Cardiac fibroblast (primary cell): ENCODE measurements around the gene CDKN3.
"Not testable (repeated sequence)": the region's sequence is repeated elsewhere in the genome, so short reads cannot be mapped to it uniquely, and the experiment has no call there.

Experiments
- DNase-seq, 2 donors: peaks; one replicate each; pipeline versions ENCODE4 v3.0.0 to v3.0.0-alpha.2; 2010; ENCODE audit warnings: low read depth in 2 of 2
- H3K4me3 ChIP-seq, 2 donors: replicated peaks in 1 of 2; 1 replicate in 1 of 2; 2 replicates in 1 of 2; pipeline ENCODE4 v1.5.1; 2011; ENCODE audit warnings: low read depth in 2 of 2, low read length in 2 of 2, mild to moderate bottlenecking in 2 of 2, moderate library complexity in 1 of 2
- CTCF ChIP-seq: IDR thresholded peaks from one replicate; pipeline ENCODE4 v1.5.1; 2011; ENCODE audit warnings: low read depth, mild to moderate bottlenecking, low read length, inconsistent platforms

Gene CDKN3

GRCh38 chr14:54370323-54371198 lies 26.2 kb upstream of the CDKN3 start:
- H3K4me3 ChIP-seq: no peak overlapping the region
- no peak for DNase-seq
- no peak for TF ChIP-seq CTCF

GRCh38 chr14:54374117-54374884 lies 22.5 kb upstream of the CDKN3 start:
- H3K4me3 ChIP-seq: no peak overlapping the region
- peak; percentile 39 to 60 for DNase-seq
- TF ChIP-seq CTCF: no peak

- no peak overlapping the region for H3K4me3 ChIP-seq
- DNase-seq: no peak
- TF ChIP-seq CTCF: no peak
Measured at GRCh38 chr14:54377501-54377900, 19.3 kb upstream of the CDKN3 start.

- H3K4me3 ChIP-seq, DNase-seq: not testable (repeated sequence)
Measured at GRCh38 chr14:54378893-54379292, 17.9 kb upstream of the CDKN3 start.

GRCh38 chr14:54380558-54380957 lies 16.2 kb upstream of the CDKN3 start:
- DNase-seq: peak in 1 of 2 donors; percentile 35
- not testable (repeated sequence) for H3K4me3 ChIP-seq

- no peak overlapping the region for H3K4me3 ChIP-seq
- no peak for TF ChIP-seq CTCF
- DNase-seq: no peak
Measured at GRCh38 chr14:54381821-54382220, 15.0 kb upstream of the CDKN3 start.

GRCh38 chr14:54383835-54384234 lies 13.0 kb upstream of the CDKN3 start:
- H3K4me3 ChIP-seq: no peak overlapping the region
- TF ChIP-seq CTCF: no peak
- no peak for DNase-seq
